Inferior parietal cortex (tissue), 1 donor: ENCODE results near the gene MTMR4.
A peak's percentile ranks its signal among the peaks of the same experiment; 100 is the strongest.
"Not testable (repeated sequence)": the region's sequence is repeated elsewhere in the genome, so short reads cannot be mapped to it uniquely, and the experiment has no call there.

ENCODE experiments used
- DNase-seq: peaks from one replicate; pipeline ENCODE4 v3.0.0-alpha.2; 2016; ENCODE audit errors: extremely low spot score

Gene MTMR4

DNA sequence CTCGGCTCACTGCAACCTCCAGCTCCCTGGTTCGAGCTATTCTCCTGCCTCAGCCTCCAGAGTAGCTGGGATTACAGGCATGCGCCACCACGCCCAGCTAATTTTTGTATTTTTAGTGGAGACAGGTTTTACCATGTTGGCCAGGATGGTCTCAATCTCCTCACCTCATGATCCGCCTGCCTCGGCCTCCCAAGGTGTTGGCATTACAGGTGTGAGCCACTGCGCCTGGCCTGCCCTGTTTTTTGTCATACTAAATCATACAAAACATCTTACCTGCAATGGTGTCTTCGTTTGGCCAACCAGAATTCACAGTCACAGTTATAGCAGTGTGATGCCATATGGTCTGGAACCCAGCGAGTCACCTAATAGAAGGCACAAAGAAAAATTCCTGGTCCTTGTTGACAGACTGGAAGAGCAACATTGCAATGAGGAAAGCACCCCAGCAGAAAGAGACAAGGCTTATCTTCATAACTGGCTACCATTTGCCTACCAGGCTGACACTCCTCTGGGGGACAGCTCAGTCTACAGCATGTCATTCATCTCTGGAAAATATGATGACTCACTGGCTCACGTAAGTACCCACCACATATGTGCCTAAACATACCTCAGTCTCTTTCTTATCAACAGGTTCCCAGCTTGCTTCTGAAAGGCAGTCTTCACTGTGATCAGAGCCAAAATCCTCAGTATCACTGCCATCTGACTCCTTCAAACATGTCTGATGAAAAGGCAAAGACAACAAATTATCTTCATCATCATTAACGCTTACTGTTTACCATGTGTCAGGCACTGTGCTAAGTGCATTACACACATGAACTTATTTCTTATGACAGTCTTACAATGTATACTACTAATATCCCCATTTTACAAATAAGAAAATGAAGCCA lies 22.0 kb downstream of the MTMR4 start:
- DNase-seq = peak; percentile 11

- DNase-seq = no peak
These were observed 22.9 kb downstream of the MTMR4 start for GRCh38 chr17:58491510-58492045.

DNA sequence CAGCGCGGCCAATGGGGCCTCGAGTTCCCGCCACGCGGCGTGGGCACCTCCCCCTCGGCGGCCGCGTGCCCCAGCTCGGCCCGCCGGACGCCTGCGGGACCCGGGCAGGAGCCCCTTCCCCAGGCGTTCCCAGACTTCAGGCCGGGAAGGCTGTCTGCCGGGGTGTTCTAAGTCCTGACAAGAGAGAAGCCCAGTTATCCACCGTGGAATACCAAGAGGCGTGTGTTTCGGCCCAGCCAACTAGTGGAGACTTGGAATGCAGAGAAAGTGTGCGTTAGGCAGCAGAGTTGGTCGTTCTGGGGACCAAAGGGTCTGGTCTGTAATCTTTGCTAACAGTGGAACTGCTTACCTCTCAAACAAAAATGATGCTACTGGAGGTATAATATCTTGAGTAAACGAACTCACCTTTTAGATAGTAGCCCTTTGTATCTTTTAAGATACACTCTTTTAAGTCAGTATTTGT lies 26.0 kb downstream of the MTMR4 start:
- DNase-seq = no peak

DNA sequence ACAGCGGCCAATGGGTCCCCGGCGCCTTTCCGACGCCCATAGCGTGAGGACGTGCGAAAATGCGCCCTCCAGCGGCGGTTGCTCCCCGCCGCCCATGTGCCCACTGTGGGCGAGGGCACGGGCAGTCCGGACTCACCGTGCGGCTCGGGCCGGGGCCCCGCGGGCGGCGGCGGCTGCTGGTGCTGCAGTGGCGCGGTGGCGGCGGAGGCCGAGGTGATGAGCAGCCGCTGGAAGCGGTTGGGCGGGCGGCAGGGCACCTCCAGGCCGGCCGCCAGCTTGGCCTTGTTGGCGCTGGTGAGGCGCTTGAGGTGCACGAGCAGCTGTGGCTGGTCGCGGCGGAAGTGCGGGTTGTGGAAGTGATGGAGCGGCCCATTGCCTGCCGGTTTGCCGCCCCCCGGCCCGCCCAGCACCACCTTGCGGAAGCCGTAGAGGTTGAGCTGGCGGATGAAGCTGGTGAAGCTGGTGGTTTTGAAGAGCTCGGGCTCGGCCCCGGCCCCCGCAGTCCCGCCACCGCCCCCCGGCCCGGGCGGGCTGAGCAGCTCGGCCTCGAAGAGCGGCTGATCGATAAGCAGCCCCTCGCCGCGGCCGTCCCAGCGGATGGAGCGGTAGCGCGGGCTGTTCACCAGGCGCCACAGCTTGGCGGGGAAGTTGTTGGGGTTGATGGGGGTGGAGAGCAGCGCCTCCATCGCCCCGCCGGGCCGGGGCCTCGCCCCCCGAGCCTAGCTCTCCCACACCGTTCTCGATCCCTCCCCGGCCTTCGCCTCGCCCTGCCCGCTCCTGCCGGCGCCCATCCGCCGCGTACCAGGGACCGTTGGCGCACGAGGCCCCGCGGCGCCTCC lies 26.6 kb downstream of the MTMR4 start, which contains the start of gene HSF5:
TSS of gene HSF5 (minus strand) at position 820 of the 839 bp plus-strand sequence. CDS start at position 686, 134 bp downstream.
- DNase-seq = no peak

DNA sequence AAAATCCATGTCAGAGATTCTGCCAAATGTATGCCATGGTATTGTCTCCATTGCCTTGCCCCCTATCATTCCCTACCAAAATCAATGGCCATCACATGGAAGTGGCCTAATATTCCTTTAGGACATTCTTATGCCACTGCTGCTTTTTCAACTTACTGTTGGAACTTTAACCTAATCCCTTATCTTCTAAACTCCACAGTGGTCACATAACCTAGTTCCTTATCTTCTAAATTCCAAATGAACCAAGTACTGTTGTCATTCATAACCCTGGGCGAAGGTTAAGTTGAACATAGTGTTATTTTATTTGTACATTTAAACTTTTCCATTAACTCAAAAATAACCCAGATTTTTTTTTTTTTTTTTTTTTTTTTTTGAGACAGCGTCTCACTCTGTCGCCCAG lies 29.8 kb downstream of the MTMR4 start:
- DNase-seq = no peak

DNA sequence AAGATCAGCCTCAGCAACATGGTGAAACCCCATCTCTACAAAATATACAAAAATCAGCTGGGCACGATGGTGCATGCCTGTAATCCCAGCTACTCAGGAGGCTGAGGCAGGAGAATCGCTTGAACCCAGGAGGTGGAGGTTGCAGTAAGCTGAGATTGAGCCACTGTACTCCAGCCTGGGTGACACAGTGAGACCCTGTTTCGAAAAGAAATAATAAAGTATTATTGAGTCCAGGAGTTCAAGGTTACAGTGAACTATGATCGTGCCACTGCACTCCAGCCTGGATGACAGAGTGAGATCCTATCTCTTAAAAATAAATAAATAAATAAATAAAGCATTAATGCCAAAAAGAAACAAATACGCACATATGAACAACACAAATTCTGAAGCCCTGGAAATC lies 32.6 kb downstream of the MTMR4 start:
- not testable (repeated sequence) for DNase-seq

- no peak for DNase-seq
These were observed 34.3 kb downstream of the MTMR4 start for GRCh38 chr17:58480090-58480489.

DNA sequence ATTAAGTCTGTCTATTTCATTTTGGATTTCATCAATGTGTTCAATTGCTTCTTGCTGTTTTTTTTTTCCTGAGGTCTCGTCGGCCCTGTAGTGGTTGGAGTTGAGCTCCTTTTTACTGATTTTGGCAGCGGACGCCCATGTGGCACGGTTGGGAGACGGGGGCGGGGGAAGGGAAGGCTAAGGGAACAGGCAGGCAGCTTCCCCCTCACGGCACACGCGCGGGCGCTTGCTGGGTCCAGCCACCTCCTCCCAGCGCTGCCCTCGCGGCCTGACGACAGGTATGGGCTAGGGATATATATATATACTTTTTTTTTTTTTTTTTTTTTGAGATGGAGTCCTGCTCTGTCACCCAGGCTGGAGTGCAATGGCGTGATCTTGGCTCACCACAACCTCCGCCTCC lies 37.6 kb downstream of the MTMR4 start:
- DNase-seq = no peak

DNA sequence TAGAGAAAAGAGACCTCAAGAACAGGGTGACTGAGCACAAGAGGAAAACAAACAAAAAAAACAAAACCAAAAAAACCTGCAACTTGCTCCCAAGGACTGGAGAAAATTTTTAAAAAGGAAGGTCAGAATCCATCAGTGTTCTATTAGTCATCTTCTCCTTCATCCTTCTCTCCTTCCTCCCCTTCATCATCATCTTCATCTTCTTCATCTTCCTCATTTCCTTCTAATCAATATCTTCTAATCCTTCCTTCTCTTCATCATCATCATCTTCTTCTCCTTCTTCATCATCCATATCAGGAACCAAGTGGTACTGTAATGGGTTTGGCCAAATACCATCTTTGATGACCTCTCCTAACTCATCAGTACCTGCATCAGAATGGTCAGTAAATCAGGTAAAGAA lies 38.5 kb downstream of the MTMR4 start:
- DNase-seq = no peak

DNA sequence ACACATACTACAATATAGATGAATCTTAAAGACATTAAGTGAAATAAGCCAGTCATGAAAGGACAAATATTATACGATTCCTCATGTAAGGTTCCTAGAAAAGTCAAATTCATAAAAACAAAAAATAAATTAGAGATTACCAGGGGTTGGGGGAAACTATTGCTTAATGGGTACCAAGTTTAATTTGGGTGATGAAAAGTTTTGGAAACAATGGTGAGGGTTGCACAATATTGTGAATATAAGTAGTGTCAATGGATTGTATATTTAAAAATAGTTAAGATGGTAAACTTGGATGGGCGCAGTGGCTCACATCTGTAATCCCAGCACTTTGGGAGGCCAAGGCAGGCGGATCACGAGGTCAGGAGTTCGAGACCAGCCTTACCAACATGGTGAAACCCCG lies 44.1 kb downstream of the MTMR4 start:
- DNase-seq = no peak

GRCh38 chr17:58468944-58469343 lies 45.5 kb downstream of the MTMR4 start:
- DNase-seq = no peak

GRCh38 chr17:58455491-58455890 lies 58.9 kb downstream of the MTMR4 start:
- no peak for DNase-seq

- no peak for DNase-seq
These were observed 61.7 kb downstream of the MTMR4 start for GRCh38 chr17:58452738-58453137.

DNA sequence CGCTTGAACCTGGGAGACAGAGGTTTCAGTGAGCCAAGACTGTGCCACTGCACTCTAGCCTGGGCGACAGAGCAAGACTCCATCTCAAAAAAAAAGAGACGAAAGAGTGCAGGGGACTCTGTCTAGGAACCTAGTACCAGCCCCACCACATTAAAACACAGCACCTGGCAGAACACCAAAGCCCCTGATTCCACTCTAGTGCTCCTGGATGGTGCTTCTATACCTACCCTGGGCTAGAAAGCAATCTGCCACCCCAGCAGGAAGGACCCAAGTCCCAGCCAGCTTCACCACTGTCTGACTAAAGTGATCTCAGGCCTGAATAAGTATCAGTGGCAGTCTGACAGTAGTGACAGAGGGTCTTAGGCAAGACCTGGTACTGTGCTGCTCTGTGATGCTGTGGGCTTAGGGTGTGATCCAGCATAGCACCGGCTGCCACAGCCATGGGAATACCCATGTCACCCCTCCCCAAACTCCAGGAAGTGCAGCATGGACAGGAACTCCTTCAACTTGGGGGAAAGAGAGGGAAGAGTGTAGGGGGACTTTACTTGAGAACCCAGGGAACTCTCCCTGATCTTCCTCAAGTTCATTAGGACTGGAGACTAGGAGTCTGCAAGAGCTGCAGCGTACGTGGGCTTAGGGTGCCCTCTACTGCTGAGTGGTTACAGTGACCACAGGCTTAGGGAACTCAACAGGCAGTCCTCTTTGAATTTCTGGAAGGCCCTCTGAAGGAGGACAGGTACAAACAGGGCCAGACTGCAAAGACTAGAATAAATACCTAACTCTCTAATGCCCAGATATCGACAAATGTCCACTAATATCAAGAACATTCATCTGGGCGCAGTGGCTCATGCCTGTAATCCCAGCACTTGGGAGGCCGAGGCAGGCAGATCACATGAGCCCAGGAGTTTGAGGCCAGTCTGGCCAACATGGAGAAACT lies 67.1 kb downstream of the MTMR4 start:
- peak; percentile 42 for DNase-seq

DNA sequence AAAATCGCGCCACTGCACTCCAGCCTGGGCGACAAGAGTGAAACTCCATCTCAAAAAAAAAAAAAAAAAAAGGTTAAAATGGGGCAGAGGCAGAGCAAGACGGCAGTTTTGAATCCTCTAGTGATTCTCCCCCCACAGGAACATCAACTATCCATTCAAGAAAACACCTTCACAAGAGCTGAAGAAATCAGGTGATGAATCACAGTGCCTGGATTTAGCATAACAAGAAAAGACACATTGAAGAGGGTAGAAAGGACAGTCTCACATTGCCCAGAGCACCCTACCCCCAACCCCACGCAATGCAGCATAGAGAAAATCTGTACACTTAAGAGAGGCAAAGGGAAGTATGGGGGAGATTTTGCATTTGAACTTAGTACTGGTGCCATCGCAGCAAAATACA lies 68.4 kb downstream of the MTMR4 start:
- no peak for DNase-seq
